HG03354 (cell line): ENCODE results near the gene HOXB1.
"Not testable (repeated sequence)": the region's sequence is repeated elsewhere in the genome, so short reads cannot be mapped to it uniquely, and the experiment has no call there.

Experiments
- ATAC-seq: cut with Tn5 transposase; IDR thresholded peaks from one replicate; pipeline ENCODE4 v1.9.1; 2021; ENCODE audit warnings: mild to moderate bottlenecking; ENCODE audit not compliant: unreplicated experiment, poor library complexity, severe bottlenecking

The HOXB1 gene

DNA sequence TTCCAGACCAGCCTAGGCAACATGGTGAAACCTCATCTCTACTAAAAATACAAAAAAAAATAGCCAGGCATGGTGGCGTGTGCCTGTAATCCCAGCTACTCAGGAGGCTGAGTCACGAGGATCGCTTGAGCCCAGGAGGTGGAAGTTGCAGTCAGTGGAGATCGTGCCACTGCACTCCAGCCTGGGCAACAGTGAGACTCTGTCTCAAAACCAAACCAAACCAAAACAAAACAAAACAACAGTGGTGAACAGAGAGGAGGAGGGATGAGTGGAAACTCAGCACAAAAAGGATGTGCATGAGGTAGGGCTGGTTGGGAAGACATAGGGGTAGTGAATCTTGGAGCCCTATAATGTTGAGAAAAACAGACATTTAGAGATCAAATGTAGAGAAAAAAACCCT lies 48.5 kb downstream of the HOXB1 start:
- not testable (repeated sequence) for ATAC-seq

DNA sequence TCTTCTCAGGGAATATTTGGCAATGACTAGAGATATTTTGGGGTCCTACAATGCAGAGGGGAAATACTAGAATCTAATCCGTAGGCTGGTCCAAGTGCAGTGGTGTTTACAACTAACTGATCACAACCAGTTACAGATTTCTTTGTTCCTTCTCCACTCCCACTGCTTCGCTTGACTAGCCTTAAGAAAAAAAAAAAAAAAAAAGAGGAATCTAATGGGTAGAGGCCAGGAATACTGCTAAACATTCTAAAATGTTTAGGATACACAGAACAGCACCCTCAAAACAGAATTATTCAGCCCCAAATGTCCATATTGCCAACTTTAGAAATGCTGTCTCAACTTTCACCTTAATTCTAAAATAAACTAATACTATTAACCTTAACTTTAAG lies 51.8 kb downstream of the HOXB1 start:
- no peak for ATAC-seq
